Neural progenitor cell (in vitro differentiated cells): ENCODE data around the gene TSPAN33. TPM values are rescaled to one million over a fixed set of nuclear protein-coding genes. Genes with fewer than 3 reads are reported as not detected.

ENCODE experiments used
- DNase-seq: peaks from one replicate; pipeline ENCODE4 v3.0.0-alpha.2; 2016; ENCODE audit warnings: low spot score
- H2AFZ ChIP-seq: fragments of 200-600 bp; sonication (generic); replicated peaks from 2 replicates; pipeline ENCODE4 v1.6.1; 2016; ENCODE audit warnings: antibody characterized with exemption
- H3F3A ChIP-seq: fragments of 200-600 bp; sonication (generic); 2 replicates; pipeline ENCODE4 v1.6.1; 2016; ENCODE audit warnings: antibody characterized with exemption, low read depth
- H3K27ac ChIP-seq: fragments of 200-600 bp; sonication (generic); 2 replicates; pipeline ENCODE4 v1.5.1; 2016; ENCODE audit warnings: mild to moderate bottlenecking
- H3K27me3 ChIP-seq: fragments of 200-600 bp; sonication (generic); 2 replicates; pipeline ENCODE4 v1.6.1; 2016; ENCODE audit warnings: mild to moderate bottlenecking, moderate library complexity
- H3K36me3 ChIP-seq: fragments of 200-600 bp; sonication (generic); 2 replicates; pipeline ENCODE4 v1.5.1; 2016
- H3K4me1 ChIP-seq: fragments of 200-600 bp; sonication (generic); 2 replicates; pipeline ENCODE4 v1.6.1; 2016; ENCODE audit warnings: mixed run types
- H3K4me2 ChIP-seq: fragments of 200-600 bp; sonication (generic); 2 replicates; pipeline ENCODE4 v1.6.1; 2016
- H3K4me3 ChIP-seq: fragments of 200-600 bp; sonication (generic); 2 replicates; pipeline ENCODE4 v1.5.1; 2016
- H3K79me2 ChIP-seq: fragments of 200-600 bp; sonication (generic); 2 replicates; pipeline ENCODE4 v1.6.1; 2016; ENCODE audit warnings: low read depth
- H3K9ac ChIP-seq: fragments of 200-600 bp; sonication (generic); 2 replicates; pipeline ENCODE4 v1.6.1; 2016
- H3K9me3 ChIP-seq: fragments of 200-600 bp; sonication (generic); 2 replicates; pipeline ENCODE4 v1.5.1; 2016; ENCODE audit warnings: low read depth
- H4K20me1 ChIP-seq: fragments of 200-600 bp; sonication (generic); 2 replicates; pipeline ENCODE4 v1.6.1; 2016; ENCODE audit warnings: low read depth
- H3K27ac Mint-ChIP-seq: 3 replicates; pipeline ENCODE4 v1.8.0; 2021; ENCODE audit warnings: mixed read lengths
- H3K27me3 Mint-ChIP-seq: 2 replicates; pipeline ENCODE4 v1.8.0; 2022; ENCODE audit warnings: low read depth, mild to moderate bottlenecking, inconsistent platforms, moderate library complexity, mixed read lengths; ENCODE audit not compliant: insufficient read depth
- H3K36me3 Mint-ChIP-seq: 3 replicates; pipeline ENCODE4 v1.8.0; 2021; ENCODE audit warnings: mixed read lengths
- H3K4me1 Mint-ChIP-seq: 3 replicates; pipeline ENCODE4 v1.8.0; 2021; ENCODE audit warnings: mixed read lengths
- H3K4me3 Mint-ChIP-seq: 3 replicates; pipeline ENCODE4 v1.8.0; 2021; ENCODE audit warnings: mild to moderate bottlenecking, moderate library complexity, mixed read lengths
- H3K9me3 Mint-ChIP-seq: 3 replicates; pipeline ENCODE4 v1.8.0; 2020; ENCODE audit warnings: mixed read lengths
- EZH2 ChIP-seq: fragments of 200-600 bp; sonication (generic); IDR thresholded peaks from 2 replicates; pipeline ENCODE4 v1.6.1; 2017; ENCODE audit warnings: antibody characterized with exemption, mild to moderate bottlenecking, moderate library complexity
- EZH2phosphoT487 ChIP-seq: fragments of 200-600 bp; sonication (generic); IDR thresholded peaks from 2 replicates; pipeline ENCODE4 v1.6.1; 2017; ENCODE audit warnings: antibody characterized with exemption
- total RNA-seq: library from RNA; depleted of rRNA; stranded (reverse); fragments of >200 nt; gene quantifications from 2 replicates; pipeline ENCODE4 v1.2.3, GENCODE V29; 2015; ENCODE audit warnings: low replicate concordance
- TF ChIP-seq, protein P1 (sequence below): fragments of 200-600 bp; sonication (generic); IDR thresholded peaks from 2 replicates; pipeline ENCODE4 v1.5.1; 2017; ENCODE audit warnings: antibody characterized with exemption, mild to moderate bottlenecking

Gene TSPAN33
- total RNA-seq, 1 donor from 2014 or later = 34.5 TPM

DNA sequence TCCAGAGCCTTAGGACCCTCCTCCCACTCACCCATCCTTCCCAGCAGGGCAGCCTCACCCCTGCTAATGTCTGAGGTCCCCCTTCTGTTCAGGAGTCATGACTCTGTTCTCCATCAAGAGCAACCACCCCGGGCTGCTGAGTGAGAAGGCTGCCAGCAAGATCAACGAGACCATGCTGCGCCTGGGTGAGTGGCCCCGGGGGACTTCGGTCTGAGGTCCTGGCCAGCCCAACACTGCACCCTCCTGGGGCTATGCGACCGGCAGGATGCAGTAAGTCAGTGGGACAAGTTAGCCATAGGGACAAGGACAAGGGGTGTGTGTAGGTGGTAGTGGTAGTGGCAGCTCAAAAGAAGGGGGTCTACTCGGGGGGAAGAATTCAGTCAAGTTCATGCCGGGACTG lies 64.2 kb downstream of the TSPAN33 start:
- no peak overlapping the region for H3K4me2 ChIP-seq
- H3K27ac Mint-ChIP-seq = no peak overlapping the region
- H3F3A ChIP-seq = peaks cover 7% of the 10 kb centered on the region
- no peak for DNase-seq
- TF ChIP-seq, protein P1, sequence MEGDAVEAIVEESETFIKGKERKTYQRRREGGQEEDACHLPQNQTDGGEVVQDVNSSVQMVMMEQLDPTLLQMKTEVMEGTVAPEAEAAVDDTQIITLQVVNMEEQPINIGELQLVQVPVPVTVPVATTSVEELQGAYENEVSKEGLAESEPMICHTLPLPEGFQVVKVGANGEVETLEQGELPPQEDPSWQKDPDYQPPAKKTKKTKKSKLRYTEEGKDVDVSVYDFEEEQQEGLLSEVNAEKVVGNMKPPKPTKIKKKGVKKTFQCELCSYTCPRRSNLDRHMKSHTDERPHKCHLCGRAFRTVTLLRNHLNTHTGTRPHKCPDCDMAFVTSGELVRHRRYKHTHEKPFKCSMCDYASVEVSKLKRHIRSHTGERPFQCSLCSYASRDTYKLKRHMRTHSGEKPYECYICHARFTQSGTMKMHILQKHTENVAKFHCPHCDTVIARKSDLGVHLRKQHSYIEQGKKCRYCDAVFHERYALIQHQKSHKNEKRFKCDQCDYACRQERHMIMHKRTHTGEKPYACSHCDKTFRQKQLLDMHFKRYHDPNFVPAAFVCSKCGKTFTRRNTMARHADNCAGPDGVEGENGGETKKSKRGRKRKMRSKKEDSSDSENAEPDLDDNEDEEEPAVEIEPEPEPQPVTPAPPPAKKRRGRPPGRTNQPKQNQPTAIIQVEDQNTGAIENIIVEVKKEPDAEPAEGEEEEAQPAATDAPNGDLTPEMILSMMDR = no peak
- TF ChIP-seq EZH2 = no peak
- TF ChIP-seq EZH2phosphoT487 = no peak
- H3K4me1 ChIP-seq = no peaks in the 10 kb centered on the region
- no peaks in the 10 kb centered on the region for H3K9me3 Mint-ChIP-seq
- peaks cover 35% of the 10 kb centered on the region for H3K36me3 Mint-ChIP-seq
- H3K27me3 ChIP-seq = no peaks in the 10 kb centered on the region
- H3K27ac ChIP-seq = no peak overlapping the region
- peaks cover 1% of the 10 kb centered on the region for H3K79me2 ChIP-seq
- no peak overlapping the region for H3K4me3 ChIP-seq
- H3K27me3 Mint-ChIP-seq = peaks cover 8% of the 10 kb centered on the region
- H3K9me3 ChIP-seq = no peaks in the 10 kb centered on the region
- no peaks in the 10 kb centered on the region for H3K36me3 ChIP-seq
- peaks cover 20% of the 10 kb centered on the region for H4K20me1 ChIP-seq
- no peak overlapping the region for H2AFZ ChIP-seq
- no peak overlapping the region for H3K4me3 Mint-ChIP-seq
- no peak overlapping the region for H3K9ac ChIP-seq
- peaks cover 1% of the 10 kb centered on the region for H3K4me1 Mint-ChIP-seq

DNA sequence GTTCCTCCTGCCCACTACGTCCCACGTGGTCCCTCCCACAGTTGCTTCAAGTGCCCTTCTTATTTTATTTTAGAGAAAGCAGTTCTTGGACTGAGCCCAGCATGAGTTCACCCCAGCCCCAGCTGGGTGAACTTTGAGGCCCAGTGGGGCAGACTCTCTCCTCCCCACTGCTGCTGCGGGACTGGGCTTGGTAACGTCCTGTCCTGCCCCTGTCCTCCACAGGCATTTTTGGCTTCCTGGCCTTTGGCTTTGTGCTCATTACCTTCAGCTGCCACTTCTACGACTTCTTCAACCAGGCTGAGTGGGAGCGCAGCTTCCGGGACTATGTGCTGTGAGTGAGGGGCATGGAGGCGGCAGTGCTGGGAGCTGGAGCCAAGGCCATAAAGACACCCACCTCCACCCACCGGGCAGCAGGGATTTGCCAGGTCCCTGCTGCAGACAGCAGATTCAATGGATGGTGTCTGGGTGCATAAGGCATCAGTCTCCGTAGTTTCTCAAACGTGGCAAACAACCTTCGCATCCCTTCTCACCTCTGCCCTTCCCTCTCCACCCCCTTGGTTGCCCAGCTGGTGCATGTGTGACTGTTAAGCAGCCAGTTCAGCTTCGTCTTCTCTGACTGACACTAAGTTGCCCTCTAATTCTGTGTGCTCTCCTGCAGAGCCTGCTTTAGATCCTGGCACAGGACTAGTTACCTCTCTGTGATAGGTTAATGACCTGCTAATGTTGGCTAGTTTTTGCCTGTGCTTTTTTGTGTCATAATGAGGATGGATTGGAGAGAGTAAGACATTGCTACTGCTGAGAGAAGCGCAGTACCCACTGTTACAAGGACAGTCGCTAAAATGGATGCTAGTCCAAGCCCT lies 64.8 kb downstream of the TSPAN33 start:
- TF ChIP-seq EZH2 (no peak), EZH2phosphoT487 (no peak)
- TF ChIP-seq, protein P1 = no peak
- Histone ChIP-seq H3K79me2 (no peaks in the 10 kb centered on the region), H3K4me1 (no peaks in the 10 kb centered on the region), H4K20me1 (peaks cover 19% of the 10 kb centered on the region), H3K27ac (no peak overlapping the region), H3K4me2 (no peak overlapping the region), H2AFZ (no peak overlapping the region), H3K36me3 (no peaks in the 10 kb centered on the region), H3F3A (peaks cover 13% of the 10 kb centered on the region), H3K27me3 (no peaks in the 10 kb centered on the region), H3K9ac (no peak overlapping the region), H3K4me3 (no peak overlapping the region), H3K9me3 (no peaks in the 10 kb centered on the region)
- no peaks in the 10 kb centered on the region for H3K9me3 Mint-ChIP-seq
- peaks cover 39% of the 10 kb centered on the region for H3K36me3 Mint-ChIP-seq
- no peak overlapping the region for H3K4me3 Mint-ChIP-seq
- no peak for DNase-seq
- peaks cover 5% of the 10 kb centered on the region for H3K4me1 Mint-ChIP-seq
- peaks cover 5% of the 10 kb centered on the region for H3K27me3 Mint-ChIP-seq
- no peak overlapping the region for H3K27ac Mint-ChIP-seq

DNA sequence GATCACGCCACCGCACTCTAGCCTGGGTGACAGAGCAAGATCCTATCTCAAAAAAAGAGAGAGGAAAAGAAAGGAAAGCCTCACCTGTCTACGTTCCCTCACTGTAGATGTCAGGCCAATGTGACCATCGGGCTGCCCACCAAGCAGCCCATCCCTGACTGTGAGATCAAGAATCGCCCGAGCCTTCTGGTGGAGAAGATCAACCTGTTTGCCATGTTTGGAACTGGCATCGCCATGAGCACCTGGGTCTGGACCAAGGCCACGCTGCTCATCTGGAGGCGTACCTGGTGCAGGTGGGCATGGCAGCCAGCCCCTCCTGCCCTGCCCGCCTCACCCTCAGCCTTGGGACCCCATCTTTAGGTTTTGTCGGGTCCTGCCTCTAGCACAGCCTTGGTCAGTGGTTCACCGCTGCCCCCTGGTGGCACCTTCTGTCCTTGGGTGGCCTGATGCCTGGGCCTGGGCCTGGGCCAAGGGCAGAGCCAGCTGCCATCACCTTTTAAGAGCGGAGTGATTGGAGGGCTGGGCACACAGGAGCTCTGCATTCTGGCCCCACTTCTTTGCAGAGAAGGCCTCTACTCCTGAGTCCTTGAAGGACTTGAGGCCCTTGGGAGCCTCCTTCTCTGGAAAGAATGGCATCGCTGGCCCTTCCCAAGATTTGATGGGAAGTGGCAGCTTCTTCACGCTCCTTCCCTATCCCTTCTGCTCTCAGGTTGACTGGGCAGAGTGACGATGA lies 65.9 kb downstream of the TSPAN33 start:
- Mint-ChIP-seq H3K27me3 (peaks cover 5% of the 10 kb centered on the region), H3K9me3 (no peaks in the 10 kb centered on the region), H3K36me3 (peaks cover 39% of the 10 kb centered on the region), H3K27ac (no peak overlapping the region), H3K4me3 (no peak overlapping the region), H3K4me1 (peaks cover 5% of the 10 kb centered on the region)
- Histone ChIP-seq H3K36me3 (no peaks in the 10 kb centered on the region), H3K27ac (no peak overlapping the region), H4K20me1 (peaks cover 13% of the 10 kb centered on the region), H3K4me1 (no peaks in the 10 kb centered on the region), H3K27me3 (no peaks in the 10 kb centered on the region), H3K4me3 (no peak overlapping the region), H3F3A (peaks cover 13% of the 10 kb centered on the region), H3K79me2 (no peaks in the 10 kb centered on the region), H2AFZ (no peak overlapping the region), H3K4me2 (no peak overlapping the region), H3K9ac (no peak overlapping the region), H3K9me3 (no peaks in the 10 kb centered on the region)
- peak; percentile 76 for DNase-seq
- TF ChIP-seq, protein P1 = peak; percentile 80
- TF ChIP-seq EZH2 = no peak
- no peak for TF ChIP-seq EZH2phosphoT487
